ENCODE results near the gene LAS1L. TPM values are rescaled to one million over a fixed set of nuclear protein-coding genes. Genes with fewer than 3 reads are reported as not detected.
A peak's percentile ranks its signal among the peaks of the same experiment; 100 is the strongest.

Gene LAS1L
- polyA plus RNA-seq, 1 of the 3 experiments (the other 2 are of a cell fraction) = 39.0 TPM

- Histone ChIP-seq H3K4me2 (peak overlapping the region; percentile 46; the same call in 1 of the 2 replicates), H3K9ac (no peak overlapping the region), H2AFZ (ENCODE audit: low read depth) (peak overlapping the region; percentile 39), H3K4me1 (ENCODE audit: control insufficient read depth in 1 of 2, insufficient read depth in 2 of 2, low read depth in 1 of 2, low read length in 1 of 2) (no peaks in the 10 kb centered on the region), H4K20me1 (ENCODE audit: insufficient read depth) (no peaks in the 10 kb centered on the region), H3K9me2 (no peaks in the 10 kb centered on the region), H3K9me3 (no peaks in the 10 kb centered on the region), H3F3A (replicated peaks; ENCODE audit: insufficient read depth) (no peaks in the 10 kb centered on the region), H3K4me3 (ENCODE audit: low read depth in 2 of 2, low read length in 1 of 2) (no peak overlapping the region), H3K36me3 (replicated peaks in 1 of 2; ENCODE audit: control insufficient read depth in 1 of 2, insufficient read depth in 2 of 2, low read length in 1 of 2) (no peaks in the 10 kb centered on the region), H3K79me2 (ENCODE audit: insufficient read depth) (no peaks in the 10 kb centered on the region), H3K27ac (ENCODE audit: low read depth in 2 of 2, low read length in 1 of 2) (no peak overlapping the region), H3K27me3 (ENCODE audit: insufficient read depth) (peaks cover 35% of the 10 kb centered on the region; the same call in 1 of the 2 replicates)
- CTCF ChIA-PET = interaction anchor here (0.5 to 2.5 kb wide), 15 partner anchors 9 to 1482 kb away, joined by 3 to 10 read pairs (median 3); no protein-coding TSS in a partner anchor
- TF ChIP-seq SIN3A (IDR thresholded peaks at IDR 0.05; ENCODE audit: borderline replicate concordance, low read depth, low read length) = no peak
- TF ChIP-seq SMC3 (IDR thresholded peaks at IDR 0.05; ENCODE audit: low read depth, low read length) = peak; percentile 88
- TF ChIP-seq NRF1 (IDR thresholded peaks at IDR 0.05; ENCODE audit: low read depth, low read length) = no peak
- peak; percentile 93 for TF ChIP-seq CTCF (IDR thresholded peaks at IDR 0.05)
- TF ChIP-seq RFX5 (IDR thresholded peaks at IDR 0.05; ENCODE audit: low read length) = 0 out of 2 replicates have a peak, but pooled peaks have one; percentile 32
- peak; percentile 91 for TF ChIP-seq RAD21 (IDR thresholded peaks at IDR 0.05; ENCODE audit: low read length)
- peak; percentile 57 for DNase-seq
- 1% methylated on average over 10 of the region's 12 CpGs for WGBS (ENCODE audit: low lambda C conversion rate)
- POLR2A ChIA-PET = no interaction called here
Observed at GRCh38 chrX:65581661-65582339, 47.2 kb upstream of the LAS1L start.

GRCh38 chrX:65578346-65578745 lies 43.8 kb upstream of the LAS1L start:
- no peak overlapping the region for H3K9ac ChIP-seq
- H3F3A ChIP-seq (replicated peaks; ENCODE audit: insufficient read depth) = no peaks in the 10 kb centered on the region
- no peak for DNase-seq
- H3K27me3 ChIP-seq (ENCODE audit: insufficient read depth) = peaks cover 35% of the 10 kb centered on the region; the same call in 1 of the 2 replicates
- CTCF ChIA-PET = interaction anchor here (1.0 kb wide), 1 partner anchor 1153 kb away, joined by 3 read pairs; no protein-coding TSS in a partner anchor
- no peak overlapping the region for H3K27ac ChIP-seq (ENCODE audit: low read depth in 2 of 2, low read length in 1 of 2)
- no peaks in the 10 kb centered on the region for H3K4me1 ChIP-seq (ENCODE audit: control insufficient read depth in 1 of 2, insufficient read depth in 2 of 2, low read depth in 1 of 2, low read length in 1 of 2)
- no peaks in the 10 kb centered on the region for H3K79me2 ChIP-seq (ENCODE audit: insufficient read depth)
- POLR2A ChIA-PET = no interaction called here
- H4K20me1 ChIP-seq (ENCODE audit: insufficient read depth) = no peaks in the 10 kb centered on the region
- no peak for TF ChIP-seq FOXM1 (IDR thresholded peaks at IDR 0.05; ENCODE audit: low read depth)
- TF ChIP-seq JUND (IDR thresholded peaks at IDR 0.05) = no peak
- no peak overlapping the region for H2AFZ ChIP-seq (ENCODE audit: low read depth)
- H3K4me2 ChIP-seq = no peak overlapping the region
- H3K9me2 ChIP-seq = no peaks in the 10 kb centered on the region
- no peaks in the 10 kb centered on the region for H3K9me3 ChIP-seq
- no peak overlapping the region for H3K4me3 ChIP-seq (ENCODE audit: low read depth in 2 of 2, low read length in 1 of 2)
- no peaks in the 10 kb centered on the region for H3K36me3 ChIP-seq (replicated peaks in 1 of 2; ENCODE audit: control insufficient read depth in 1 of 2, insufficient read depth in 2 of 2, low read length in 1 of 2)

- ChIA-PET POLR2A (no interaction called here), CTCF (no interaction called here)
- Histone ChIP-seq H3K36me3 (replicated peaks in 1 of 2; ENCODE audit: control insufficient read depth in 1 of 2, insufficient read depth in 2 of 2, low read length in 1 of 2) (no peaks in the 10 kb centered on the region), H3K27me3 (ENCODE audit: insufficient read depth) (peaks cover 35% of the 10 kb centered on the region; the same call in 1 of the 2 replicates), H3K79me2 (ENCODE audit: insufficient read depth) (no peaks in the 10 kb centered on the region), H3F3A (replicated peaks; ENCODE audit: insufficient read depth) (no peaks in the 10 kb centered on the region), H3K4me3 (ENCODE audit: low read depth in 2 of 2, low read length in 1 of 2) (no peak overlapping the region), H4K20me1 (ENCODE audit: insufficient read depth) (no peaks in the 10 kb centered on the region), H3K27ac (ENCODE audit: low read depth in 2 of 2, low read length in 1 of 2) (no peak overlapping the region), H3K4me1 (ENCODE audit: control insufficient read depth in 1 of 2, insufficient read depth in 2 of 2, low read depth in 1 of 2, low read length in 1 of 2) (no peaks in the 10 kb centered on the region), H3K4me2 (no peak overlapping the region), H3K9me3 (no peaks in the 10 kb centered on the region), H3K9me2 (no peaks in the 10 kb centered on the region), H2AFZ (ENCODE audit: low read depth) (no peak overlapping the region), H3K9ac (no peak overlapping the region)
- DNase-seq = no peak
- TF ChIP-seq IRF3 (IDR thresholded peaks at IDR 0.05; ENCODE audit: low read depth, low read length) = no peak
- no peak for TF ChIP-seq RAD21 (IDR thresholded peaks at IDR 0.05; ENCODE audit: low read length)
- TF ChIP-seq YY1 (IDR thresholded peaks at IDR 0.05; ENCODE audit: low read depth) = no peak
Observed at GRCh38 chrX:65576160-65576559, 41.6 kb upstream of the LAS1L start.
